Stimulated activated CD4-positive, alpha-beta T cell treated with anti-CD3 and anti-CD28 coated beads, TNF-alpha, amount 100 ng/mL, for 1 hour (primary cell): ENCODE measurements around the gene PLCL1.
A peak's percentile ranks its signal among the peaks of the same experiment; 100 is the strongest.

ENCODE experiments used
- DNase-seq, 3 donors: peaks; one replicate each; pipeline ENCODE4 v3.0.0-alpha.2; 2020; ENCODE audit warnings: low read depth in 3 of 3, low spot score in 1 of 3

PLCL1 gene

DNA sequence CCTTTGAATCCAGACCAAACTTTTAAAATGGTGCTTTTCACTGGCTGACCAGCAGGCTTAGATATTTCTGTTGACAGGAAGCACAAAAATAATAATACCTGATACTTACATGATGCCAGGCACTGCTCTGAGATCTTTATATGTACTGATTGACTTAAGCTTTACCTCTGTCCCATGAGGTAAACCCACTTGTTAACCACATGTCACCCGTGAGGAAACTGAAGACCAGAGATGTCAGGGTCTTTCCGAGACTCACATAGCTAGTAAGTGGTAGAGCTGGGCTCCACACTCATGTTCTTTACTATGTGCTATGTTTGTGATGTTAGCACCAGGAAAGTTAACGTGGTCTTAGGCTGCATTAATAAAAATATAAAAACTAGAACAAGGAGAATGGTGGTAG lies 297.7 kb downstream of the PLCL1 start:
- no peak for DNase-seq

DNA sequence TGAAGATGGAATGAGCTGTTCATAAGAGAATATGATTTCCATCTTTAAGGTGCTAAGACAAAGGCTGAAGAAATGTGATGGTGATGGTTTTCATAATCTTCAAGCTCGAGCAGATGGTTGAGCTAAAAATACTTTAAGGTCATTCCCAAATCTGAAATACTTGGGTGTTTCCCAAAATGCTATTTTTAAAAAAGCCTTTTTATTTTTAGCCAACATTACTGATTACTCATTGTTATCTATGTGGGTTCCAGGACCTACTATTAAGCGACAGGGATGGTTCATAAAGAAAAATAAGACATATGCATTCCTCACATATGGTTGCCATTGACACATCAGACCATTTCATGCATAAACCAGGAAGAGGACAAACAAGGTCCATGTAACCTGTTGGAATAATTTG lies 298.5 kb downstream of the PLCL1 start:
- no peak for DNase-seq

DNA sequence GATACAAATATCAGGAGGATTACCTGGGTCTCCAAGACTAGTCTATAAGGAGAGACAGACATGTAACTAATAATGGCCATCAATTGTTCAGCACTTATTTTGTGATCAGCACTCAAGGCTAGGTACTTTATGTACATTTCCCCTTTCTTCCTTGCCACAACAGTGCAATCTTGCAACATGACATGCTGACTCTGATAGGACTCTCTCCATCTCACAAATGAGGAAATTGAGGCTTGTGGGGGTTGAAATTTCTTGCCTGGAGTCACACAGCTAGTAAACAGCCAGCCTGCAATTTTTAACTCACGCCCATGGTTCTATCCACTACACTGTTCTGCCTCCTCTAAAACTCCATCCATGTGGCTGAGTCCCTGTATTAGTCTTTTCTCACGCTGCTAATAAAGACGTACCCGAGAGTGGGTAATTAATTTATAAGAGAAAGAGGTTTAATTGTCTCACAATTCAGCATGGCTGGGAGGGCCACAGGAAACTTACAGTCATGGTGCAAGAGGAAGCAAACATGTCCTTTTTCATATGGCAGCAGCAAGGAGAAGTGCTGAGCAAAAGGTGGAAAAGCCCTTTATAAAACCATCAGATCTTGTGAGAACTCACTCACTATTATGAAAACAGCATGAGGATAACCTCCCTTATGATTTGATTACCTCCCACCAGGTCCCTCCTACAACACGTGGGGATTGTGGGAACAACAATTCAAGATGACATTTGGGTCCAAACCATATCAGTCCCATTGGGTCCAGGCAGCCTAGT lies 302.4 kb downstream of the PLCL1 start:
- DNase-seq = no peak

- DNase-seq = no peak
Measured at GRCh38 chr2:198113316-198113715, 308.9 kb downstream of the PLCL1 start.

DNA sequence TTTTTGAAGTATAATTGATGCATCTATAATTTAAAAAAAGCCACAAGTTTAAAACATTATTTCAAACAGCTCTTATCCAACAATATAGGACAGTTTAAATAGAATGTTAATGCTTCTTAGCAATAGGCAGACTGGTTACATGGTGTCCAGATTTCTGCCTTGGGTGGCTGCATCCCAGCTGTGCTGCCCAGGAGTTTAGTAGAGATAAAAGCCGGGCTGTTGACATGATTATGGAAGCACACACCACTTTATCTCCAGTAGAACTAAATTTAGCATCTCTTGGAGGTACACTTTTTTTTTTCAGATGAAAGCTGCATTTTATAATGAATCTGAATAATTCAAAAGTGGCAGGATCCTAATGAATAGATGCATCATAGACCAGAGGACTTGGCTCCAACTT lies 309.7 kb downstream of the PLCL1 start:
- DNase-seq = no peak

DNA sequence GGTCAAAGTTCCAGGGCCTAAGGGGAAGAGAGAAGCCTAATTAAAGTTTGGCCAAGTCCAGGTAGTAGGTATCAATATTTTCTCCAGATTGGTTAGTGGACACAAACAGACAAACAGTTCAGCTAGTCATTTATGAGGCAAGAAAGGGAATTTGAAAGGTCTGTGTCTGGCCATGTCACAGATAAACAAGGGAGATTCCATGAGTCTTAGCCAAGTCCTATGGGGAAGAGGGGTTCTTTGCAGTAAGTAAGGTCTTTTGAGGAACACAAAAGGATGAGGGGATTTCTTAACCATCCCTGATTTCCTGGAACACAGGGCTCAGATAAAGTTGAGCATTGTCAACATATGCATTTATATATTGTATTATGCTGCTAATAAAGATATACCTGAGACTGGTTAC lies 310.8 kb downstream of the PLCL1 start:
- no peak for DNase-seq

- DNase-seq = no peak
Measured at GRCh38 chr2:198116756-198117155, 312.4 kb downstream of the PLCL1 start.

DNA sequence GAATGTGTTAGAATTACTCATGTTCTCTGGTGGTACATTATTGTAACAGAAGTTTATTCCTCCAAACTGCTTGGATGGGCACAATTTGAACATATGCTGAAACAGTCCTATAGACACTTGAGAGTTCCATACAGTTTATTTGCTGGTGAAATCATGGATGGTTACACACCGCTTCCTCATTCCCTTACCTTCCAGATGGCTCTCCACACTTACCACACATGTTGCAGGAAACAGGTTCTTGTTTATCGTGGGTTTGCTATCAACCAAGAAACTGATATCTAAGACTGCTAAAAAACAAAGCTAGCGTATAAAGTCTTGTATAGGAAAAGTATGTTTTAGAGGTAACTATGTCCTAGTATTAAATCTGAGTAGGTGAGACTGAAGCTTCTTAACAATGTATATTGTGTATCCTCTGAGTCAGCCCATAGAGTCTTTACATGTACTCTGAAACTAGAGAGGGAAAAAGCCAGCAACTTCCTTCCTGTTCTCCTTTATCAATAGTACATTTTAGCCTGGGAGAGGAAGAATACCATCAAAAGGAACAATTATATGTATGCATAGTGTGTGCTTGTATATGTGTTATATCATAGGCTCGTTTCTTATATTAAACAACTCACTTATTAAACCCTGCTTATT lies 313.1 kb downstream of the PLCL1 start:
- no peak for DNase-seq

- peak in 2 of 3 donors; percentile 4 to 32 for DNase-seq
Measured at GRCh38 chr2:198127627-198128026, 323.2 kb downstream of the PLCL1 start.

DNA sequence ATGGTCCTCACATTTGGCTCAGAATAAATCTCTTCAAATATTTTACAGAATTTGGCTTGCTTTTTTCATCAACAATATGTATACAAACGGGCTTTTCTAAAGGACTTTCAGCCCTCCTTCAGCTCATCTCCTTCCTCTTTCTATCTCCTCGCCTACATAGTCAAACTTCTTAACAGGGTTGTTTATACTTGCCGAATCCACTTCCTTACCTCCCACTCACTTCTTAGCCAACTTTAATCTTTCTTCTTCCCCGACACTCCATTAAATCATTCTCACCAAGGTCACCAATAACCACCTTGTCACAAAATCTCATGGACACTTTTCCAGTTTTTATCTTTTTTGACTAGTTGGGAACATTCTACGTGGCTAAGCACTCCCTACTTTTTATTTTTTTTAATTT lies 325.2 kb downstream of the PLCL1 start:
- DNase-seq = no peak

DNA sequence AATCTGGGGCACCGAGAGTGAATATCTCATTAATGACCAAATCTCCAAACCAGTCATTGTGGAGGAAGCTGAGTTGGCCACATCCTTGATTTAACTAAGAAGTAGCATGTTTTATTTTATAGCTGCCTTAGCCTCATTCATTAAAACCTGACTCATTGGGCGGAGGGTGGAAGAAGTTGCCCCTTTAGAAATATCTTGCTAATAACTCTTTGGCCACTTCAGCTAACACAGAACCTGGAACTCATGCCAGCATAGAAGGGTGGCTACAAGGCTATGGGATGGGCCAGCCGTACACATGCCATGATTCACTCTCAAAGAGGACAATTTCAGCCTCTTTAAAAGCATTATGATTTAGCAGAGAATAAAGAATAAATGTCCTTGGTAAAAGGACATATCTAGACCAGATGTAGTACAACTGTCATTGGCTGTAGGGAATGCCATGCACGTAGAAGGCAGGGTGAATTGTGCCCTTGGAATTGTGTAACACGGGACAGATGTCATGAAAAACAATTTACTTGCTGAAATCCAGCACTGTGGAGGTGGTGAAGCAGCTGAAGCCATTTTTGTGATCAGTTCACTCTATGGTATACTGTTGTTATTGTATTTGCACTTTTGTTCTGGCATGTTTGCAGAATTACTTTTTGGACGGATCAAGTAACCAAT lies 330.0 kb downstream of the PLCL1 start:
- no peak for DNase-seq

DNA sequence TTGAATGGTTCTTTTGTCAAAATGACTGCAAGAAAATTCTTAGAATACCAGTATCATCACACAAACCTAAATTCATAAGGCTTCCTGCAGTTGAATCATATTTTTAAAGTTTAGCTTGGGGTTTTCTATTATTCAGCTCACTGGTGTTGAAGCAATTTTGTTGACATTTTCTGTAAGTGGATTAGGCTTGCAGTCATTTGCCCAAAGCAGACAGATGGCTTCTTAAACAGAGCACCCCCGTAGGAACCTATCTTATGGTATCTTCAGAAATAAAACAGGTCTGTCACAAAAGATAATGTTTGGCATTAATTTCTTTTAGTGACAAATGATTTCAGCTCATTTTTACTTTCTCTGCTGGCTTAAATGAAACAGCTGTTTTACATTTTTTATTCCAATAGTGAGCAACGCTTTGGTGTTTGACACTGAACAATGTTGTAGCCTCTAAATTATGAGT lies 331.1 kb downstream of the PLCL1 start:
- DNase-seq = no peak

DNA sequence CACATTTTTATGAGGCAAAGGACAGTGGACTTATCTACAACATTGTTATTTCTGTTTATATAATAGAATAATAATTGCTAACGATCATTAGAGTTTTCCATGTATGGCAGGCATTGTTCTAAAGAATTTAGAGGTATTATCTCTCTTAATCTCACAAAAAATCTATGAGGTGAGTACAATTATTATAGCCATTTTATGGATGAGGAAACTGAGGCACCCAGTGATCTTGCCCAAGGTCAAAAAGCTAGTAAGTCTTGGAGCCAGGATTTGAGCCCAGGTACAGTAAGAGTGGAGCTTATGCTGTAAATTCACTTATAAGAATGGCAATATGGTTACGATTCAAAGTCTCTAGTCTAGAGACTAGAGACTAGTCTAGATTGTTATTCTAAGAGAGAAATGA lies 331.7 kb downstream of the PLCL1 start:
- no peak for DNase-seq

DNA sequence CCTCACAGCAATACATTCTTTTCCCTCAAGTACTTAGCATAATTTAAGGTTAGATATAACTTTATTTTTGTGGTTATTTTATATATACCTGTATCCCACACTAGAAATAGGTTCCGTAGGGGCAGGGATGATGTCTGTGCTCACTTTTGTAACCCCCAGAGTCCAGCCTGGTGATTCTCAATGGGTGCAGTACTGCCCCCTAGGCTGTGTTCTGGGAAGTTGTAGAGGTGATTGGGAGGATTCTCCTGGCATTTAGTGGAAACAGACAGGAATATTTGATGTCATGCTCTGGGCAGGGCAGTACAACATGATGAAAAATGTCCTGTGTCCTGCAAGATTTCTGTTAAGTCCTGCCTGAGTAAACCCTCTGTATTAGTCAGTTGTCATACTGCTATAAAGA lies 333.3 kb downstream of the PLCL1 start:
- DNase-seq = no peak

GRCh38 chr2:198141726-198142125 lies 337.3 kb downstream of the PLCL1 start:
- no peak for DNase-seq

- no peak for DNase-seq
Measured at GRCh38 chr2:198143156-198143555, 338.8 kb downstream of the PLCL1 start.

GRCh38 chr2:198143793-198144192 lies 339.4 kb downstream of the PLCL1 start:
- DNase-seq = no peak

DNA sequence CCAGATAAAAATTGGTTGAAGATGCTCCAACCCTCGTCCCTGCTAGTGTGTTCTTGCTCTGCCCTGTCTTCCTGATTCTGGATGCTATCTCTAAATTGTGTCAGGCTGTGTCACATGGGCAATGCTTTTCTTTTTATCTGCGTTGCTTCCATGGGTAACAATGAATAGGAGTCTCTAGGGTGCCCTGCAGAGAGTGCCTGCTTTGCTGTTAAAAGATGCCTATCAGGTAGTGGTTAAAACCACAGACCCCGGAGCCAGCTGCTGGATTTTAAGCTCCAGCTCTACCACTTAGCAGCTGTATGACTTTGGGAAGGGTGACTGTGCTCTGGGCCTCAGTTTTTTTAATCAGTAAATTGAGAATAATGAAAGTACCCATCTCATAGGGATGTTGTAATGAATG lies 340.3 kb downstream of the PLCL1 start:
- no peak for DNase-seq

DNA sequence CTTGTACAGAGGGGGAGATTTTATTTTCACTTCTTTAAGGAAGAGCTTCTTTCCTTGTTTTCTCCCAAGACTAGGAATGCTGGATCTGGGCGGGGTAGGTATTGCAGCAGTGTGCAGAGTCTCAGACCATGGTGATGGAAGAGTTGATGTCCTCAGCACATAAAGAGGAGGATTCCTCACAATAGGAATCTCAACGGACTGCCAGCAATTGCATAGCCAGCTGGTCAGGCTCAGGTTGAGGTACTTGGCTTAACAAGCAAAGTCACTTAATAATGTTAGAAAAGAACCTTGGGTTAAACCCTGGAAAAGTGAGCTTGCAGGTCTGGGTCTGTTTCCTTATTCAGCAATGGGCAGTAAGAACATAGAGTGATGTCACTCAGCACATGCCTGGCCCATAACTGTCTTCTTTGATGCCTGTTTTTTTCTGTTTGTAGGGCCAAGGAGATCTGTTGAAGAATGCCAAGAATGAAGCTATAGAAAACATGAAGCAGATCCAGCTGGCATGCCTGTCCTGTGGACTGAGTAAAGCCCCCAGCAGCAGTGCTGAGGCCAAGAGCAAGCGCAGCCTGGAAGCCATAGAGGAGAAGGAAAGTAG lies 342.1 kb downstream of the PLCL1 start:
- DNase-seq = no peak

GRCh38 chr2:198157314-198157713 lies 352.9 kb downstream of the PLCL1 start:
- DNase-seq = no peak

DNA sequence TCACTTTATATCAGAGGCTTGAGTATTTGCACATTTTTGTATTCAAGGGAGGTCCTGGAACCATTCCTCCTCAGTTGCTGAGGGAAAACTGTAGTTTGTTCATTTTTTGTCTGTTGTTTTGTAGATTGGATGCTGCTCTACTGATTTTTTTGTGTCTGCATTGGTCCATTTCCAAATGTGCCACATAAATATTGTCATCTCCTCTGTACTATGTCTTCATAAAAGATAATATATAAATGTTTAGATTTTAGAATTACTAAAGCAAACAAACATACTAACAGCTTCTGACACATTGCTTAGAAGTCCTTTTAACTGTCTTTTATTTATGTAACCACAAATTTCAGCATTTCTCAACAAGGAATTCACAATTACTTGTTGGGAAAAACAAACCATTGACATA lies 356.8 kb downstream of the PLCL1 start:
- DNase-seq = no peak

DNA sequence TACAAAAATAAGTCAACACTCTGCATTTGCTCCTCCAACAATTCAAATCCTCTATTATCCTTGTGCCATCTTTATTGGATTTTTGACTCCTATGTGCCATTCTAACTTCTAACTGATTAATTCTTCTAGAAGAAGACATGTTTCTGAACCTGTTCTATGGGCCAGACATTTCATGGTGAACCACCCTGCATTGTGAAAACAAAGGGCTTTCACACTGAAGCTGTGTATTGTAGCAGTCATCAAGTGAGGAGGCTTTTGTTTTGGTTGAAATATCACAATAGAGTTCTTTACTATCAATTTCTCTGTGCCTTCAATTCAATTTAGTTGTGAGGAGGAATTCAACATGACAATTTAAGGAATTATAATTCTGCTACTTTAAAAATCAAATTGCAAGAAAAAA lies 357.9 kb downstream of the PLCL1 start:
- DNase-seq = no peak
